ENCODE results near the gene FKTN.

DNA sequence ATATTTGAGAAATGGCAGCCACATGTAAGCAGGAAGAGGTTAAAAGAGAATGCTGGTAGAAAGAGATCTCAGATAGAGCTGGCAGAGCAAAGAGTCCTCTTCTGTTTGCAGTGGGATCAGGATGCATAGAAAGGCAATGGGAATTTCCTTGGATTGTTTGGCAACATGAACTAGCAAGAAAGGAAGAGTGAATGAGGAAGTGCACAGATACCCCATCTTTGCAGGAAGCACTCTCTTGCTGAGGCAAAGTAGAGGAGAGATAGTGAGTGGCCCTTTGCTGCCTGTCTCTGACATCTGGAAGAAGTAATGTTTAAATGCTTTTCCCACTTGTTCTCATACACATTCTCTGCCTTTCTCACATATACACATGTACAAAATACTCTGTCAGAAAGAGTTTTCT lies 14.5 kb downstream of the FKTN start:
- TF ChIP-seq POLR2AphosphoS5 (IDR thresholded peaks at IDR 0.05), result no peak
- TF ChIP-seq, protein P1, sequence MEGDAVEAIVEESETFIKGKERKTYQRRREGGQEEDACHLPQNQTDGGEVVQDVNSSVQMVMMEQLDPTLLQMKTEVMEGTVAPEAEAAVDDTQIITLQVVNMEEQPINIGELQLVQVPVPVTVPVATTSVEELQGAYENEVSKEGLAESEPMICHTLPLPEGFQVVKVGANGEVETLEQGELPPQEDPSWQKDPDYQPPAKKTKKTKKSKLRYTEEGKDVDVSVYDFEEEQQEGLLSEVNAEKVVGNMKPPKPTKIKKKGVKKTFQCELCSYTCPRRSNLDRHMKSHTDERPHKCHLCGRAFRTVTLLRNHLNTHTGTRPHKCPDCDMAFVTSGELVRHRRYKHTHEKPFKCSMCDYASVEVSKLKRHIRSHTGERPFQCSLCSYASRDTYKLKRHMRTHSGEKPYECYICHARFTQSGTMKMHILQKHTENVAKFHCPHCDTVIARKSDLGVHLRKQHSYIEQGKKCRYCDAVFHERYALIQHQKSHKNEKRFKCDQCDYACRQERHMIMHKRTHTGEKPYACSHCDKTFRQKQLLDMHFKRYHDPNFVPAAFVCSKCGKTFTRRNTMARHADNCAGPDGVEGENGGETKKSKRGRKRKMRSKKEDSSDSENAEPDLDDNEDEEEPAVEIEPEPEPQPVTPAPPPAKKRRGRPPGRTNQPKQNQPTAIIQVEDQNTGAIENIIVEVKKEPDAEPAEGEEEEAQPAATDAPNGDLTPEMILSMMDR (IDR thresholded peaks at IDR 0.05), result no peak
